Mammary epithelial cell (primary cell): ENCODE data around the gene JMY.

Experiments used
- EZH2 ChIP-seq: IDR thresholded peaks from 2 replicates; pipeline ENCODE4 v1.6.1; 2012; ENCODE audit warnings: low read length, inconsistent platforms, borderline replicate concordance
- TF ChIP-seq, protein P1 (sequence below), 2 donors: IDR thresholded peaks in 1 of 2; conservative IDR thresholded peaks in 1 of 2; 2 replicates each; pipeline ENCODE4 v1.5.1; 2011 to 2012; ENCODE audit warnings: inconsistent platforms in 2 of 2, low read length in 2 of 2, mild to moderate bottlenecking in 2 of 2, control low read depth in 1 of 2, low read depth in 1 of 2; ENCODE audit not compliant: insufficient read depth in 1 of 2; ENCODE audit errors: extremely low read depth in 1 of 2

DNA sequence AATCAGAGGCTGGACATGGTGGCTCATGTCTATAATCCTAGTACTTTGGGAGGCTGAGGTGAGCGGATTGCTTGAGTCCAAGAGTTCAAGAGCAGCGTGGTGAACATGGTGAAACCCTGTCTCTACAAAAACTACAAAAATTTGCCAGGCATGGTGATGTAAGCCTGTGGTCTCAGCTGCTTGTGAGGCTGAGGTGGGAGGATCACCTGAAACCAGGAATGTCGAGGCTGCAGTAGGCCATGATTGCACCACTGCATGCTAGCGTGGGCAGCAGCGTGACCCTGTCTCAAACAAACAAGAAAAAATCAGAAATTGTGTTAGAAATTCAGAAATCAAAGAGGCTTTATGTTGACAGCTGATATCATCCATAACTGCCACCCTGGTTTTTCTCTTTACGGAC lies 21.4 kb downstream of the JMY start:
- TF ChIP-seq, protein P1, sequence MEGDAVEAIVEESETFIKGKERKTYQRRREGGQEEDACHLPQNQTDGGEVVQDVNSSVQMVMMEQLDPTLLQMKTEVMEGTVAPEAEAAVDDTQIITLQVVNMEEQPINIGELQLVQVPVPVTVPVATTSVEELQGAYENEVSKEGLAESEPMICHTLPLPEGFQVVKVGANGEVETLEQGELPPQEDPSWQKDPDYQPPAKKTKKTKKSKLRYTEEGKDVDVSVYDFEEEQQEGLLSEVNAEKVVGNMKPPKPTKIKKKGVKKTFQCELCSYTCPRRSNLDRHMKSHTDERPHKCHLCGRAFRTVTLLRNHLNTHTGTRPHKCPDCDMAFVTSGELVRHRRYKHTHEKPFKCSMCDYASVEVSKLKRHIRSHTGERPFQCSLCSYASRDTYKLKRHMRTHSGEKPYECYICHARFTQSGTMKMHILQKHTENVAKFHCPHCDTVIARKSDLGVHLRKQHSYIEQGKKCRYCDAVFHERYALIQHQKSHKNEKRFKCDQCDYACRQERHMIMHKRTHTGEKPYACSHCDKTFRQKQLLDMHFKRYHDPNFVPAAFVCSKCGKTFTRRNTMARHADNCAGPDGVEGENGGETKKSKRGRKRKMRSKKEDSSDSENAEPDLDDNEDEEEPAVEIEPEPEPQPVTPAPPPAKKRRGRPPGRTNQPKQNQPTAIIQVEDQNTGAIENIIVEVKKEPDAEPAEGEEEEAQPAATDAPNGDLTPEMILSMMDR (conservative IDR thresholded peaks at IDR 0.05 in 1 of 2, IDR thresholded peaks at IDR 0.05 in 1 of 2; ENCODE audit: extremely low read depth in 1 of 2, insufficient read depth in 1 of 2, low read depth in 1 of 2, low read length in 2 of 2) = no peak
- no peak for TF ChIP-seq EZH2
